ENCODE measurements around the gene ISCA2.
"Not testable (repeated sequence)": the region's sequence is repeated elsewhere in the genome, so short reads cannot be mapped to it uniquely, and the experiment has no call there.

The ISCA2 gene

GRCh38 chr14:74528406-74528805 lies 34.8 kb downstream of the ISCA2 start:
- DNase-seq (ENCODE audit: low read depth, low spot score) = no peak

- no peak for DNase-seq (ENCODE audit: low read depth, low spot score)
These were observed 35.3 kb downstream of the ISCA2 start for GRCh38 chr14:74528886-74529285.

- no peak for DNase-seq (ENCODE audit: low read depth, low spot score)
These were observed 37.4 kb downstream of the ISCA2 start for GRCh38 chr14:74531006-74531405.

- no peak for DNase-seq (ENCODE audit: low read depth, low spot score)
These were observed 37.9 kb downstream of the ISCA2 start for GRCh38 chr14:74531467-74531866.

- DNase-seq (ENCODE audit: low read depth, low spot score) = no peak
These were observed 38.7 kb downstream of the ISCA2 start for GRCh38 chr14:74532246-74532645.

GRCh38 chr14:74533576-74533975 lies 40.0 kb downstream of the ISCA2 start:
- no peak for DNase-seq (ENCODE audit: low read depth, low spot score)

GRCh38 chr14:74535756-74536325 lies 42.3 kb downstream of the ISCA2 start:
- DNase-seq (ENCODE audit: low read depth, low spot score) = no peak

- not testable (repeated sequence) for DNase-seq (ENCODE audit: low read depth, low spot score)
These were observed 42.8 kb downstream of the ISCA2 start for GRCh38 chr14:74536336-74536735.

GRCh38 chr14:74538411-74539391 lies 45.1 kb downstream of the ISCA2 start:
- no peak for DNase-seq (ENCODE audit: low read depth, low spot score)

- no peak for DNase-seq (ENCODE audit: low read depth, low spot score)
These were observed 45.9 kb downstream of the ISCA2 start for GRCh38 chr14:74539503-74539902.

- DNase-seq (ENCODE audit: low read depth, low spot score) = no peak
These were observed 47.7 kb downstream of the ISCA2 start for GRCh38 chr14:74541225-74541624.

- no peak for DNase-seq (ENCODE audit: low read depth, low spot score)
These were observed 48.6 kb downstream of the ISCA2 start for GRCh38 chr14:74542056-74542685.

- no peak for DNase-seq (ENCODE audit: low read depth, low spot score)
These were observed 50.3 kb downstream of the ISCA2 start for GRCh38 chr14:74543771-74544438.

- no peak for DNase-seq (ENCODE audit: low read depth, low spot score)
These were observed 51.8 kb downstream of the ISCA2 start for GRCh38 chr14:74545386-74545785.

- no peak for DNase-seq (ENCODE audit: low read depth, low spot score)
These were observed 52.9 kb downstream of the ISCA2 start for GRCh38 chr14:74546416-74546815.
